Bone marrow (tissue), 2 donors: ENCODE results near the gene ATRNL1.

Experiments
- DNase-seq, 2 donors: peaks; one replicate each; lab custom pipeline; 2025; lab: John Stamatoyannopoulos, UW

Gene ATRNL1

DNA sequence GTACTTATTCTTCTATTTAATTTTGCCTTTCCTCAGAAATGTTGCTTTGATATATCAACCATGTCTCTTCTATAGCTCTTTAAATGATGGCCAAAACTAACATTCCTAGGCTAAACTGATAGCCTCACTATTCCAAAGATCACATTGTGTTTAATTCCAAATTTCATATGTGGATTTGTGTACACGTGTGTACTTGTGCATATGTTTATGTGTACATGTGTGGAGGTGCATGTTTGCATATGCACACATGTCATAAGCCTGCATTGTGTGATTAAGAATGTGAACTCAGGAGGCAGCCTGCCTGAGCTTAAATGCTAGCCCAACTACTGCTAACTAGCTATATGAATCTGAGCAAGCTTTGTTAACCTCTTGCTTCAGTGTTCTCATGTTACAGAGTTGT is 753.4 kb downstream of the ATRNL1 start:
- DNase-seq: no peak

DNA sequence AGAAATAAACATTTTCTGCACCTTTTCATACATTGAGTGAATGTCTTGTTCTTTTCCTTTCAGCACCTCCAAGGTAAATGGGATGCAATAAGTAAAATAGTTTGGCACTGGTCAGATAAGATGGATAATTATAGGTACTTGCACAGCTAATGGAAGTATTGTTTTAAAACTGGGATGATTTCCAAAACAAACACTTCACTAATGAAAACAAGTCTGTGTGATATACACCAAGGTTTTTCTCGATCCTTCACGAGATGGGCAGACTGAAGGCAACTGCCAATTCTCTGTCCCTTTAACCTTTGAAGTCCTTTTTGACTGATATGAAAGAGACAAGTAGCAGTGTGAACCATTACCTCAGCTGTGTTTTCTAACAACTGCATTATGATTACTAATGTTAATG is 756.0 kb downstream of the ATRNL1 start:
- no peak for DNase-seq

DNA sequence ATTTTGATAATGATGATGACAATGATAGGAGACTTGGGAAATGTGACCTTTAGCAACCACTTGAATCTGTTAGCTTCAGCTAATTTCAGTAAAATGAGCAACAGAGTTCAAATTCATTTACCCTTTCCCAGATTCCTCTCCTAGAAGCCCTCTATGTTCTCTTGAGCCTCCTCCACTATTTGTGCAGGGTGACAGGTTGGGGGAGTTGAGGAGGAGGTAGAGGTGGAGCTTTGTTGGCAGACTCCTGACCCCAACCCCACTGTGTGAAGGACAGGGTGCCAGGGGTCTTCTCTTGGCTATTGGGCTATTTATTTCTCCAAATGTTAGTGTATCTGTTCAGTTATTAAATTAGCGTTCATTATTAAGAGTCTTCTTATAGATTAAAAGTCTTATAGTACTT is 757.5 kb downstream of the ATRNL1 start:
- DNase-seq: no peak

DNA sequence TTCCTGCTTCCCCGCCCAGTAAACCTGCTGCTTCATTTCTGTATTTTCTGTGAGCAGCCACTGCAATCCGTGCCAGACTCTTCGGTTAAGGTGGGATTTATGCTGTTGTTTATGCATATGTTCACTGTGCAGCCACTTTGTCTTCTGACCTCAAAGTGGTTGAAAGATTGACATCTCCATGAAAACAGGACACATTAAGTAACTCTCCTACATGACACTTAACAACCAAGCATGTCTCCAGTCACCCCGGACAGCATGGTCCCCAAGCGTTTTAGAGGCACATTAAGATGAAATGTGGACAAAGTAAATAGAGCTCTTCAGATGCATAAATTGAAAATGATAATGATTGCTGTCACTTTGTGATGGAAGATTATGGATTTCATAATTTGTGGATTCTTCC is 758.5 kb downstream of the ATRNL1 start:
- DNase-seq: no peak

DNA sequence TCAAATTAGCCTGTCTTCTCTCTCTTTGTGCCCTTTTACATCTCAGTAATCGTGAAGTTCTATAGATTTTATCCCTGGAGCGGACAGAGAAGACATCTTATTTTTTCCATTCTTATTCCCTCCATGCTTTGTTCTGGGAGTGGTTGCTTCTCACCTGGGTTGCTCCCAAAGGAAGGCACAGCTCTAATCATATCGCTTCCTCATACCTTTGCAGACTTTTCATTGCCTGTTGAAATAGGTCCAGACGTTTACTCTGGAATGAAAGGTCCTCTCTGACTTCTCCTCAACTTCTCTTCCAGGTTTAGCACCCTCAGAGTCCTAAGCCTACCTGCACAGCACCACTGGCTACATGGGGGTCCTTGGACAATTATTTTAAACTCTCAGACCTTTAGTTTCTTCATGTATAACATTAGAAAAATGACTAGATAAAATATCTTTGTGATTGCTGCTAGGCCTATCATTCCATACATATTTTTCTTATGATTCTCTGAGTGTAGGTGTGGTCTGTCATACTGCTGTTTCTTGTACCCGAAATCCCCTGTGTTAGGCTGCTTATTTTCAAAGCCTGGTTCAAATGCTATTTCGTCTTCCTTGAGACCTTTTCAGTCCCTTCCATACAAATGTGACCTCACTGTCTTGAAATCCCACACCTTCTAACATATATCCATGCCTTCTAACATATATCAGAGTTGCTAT is 761.7 kb downstream of the ATRNL1 start:
- no peak for DNase-seq

DNA sequence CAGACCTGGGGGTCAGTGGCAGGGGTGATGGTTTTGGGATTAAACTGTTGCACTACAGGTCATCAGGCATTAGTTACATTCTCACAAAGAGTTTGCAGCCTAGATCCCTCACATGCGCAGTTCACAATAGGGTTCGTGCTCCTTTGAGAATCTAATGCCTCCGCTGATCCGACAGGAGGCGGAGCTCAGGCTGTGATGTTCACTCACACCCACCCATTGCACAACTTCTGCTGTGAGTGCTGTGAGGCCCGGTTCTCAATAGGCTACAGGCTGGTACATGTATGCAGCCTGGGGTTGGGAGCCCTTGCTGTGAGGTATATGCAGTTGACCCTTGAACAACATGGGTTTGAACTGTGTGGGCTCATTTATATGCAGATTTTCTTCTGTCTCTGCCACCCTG is 763.4 kb downstream of the ATRNL1 start:
- no peak for DNase-seq

DNA sequence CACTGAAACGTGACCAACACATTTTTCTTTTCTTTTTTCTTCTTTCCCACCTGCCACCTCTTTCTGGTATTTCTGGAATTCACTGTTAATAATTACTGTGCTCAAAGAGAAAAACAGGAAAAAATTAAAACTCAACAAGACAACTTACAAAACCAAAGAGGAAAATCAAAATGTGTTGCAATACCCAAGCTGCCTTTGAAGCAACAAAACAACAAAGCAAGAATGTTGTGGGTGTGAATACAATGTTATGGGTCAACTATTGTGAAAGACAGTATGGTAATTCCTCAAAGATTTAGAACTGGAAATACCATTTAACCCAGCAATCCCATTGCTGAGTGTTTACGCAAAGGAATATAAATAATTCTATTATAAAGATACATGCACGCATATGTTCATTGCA is 764.7 kb downstream of the ATRNL1 start:
- DNase-seq: no peak

DNA sequence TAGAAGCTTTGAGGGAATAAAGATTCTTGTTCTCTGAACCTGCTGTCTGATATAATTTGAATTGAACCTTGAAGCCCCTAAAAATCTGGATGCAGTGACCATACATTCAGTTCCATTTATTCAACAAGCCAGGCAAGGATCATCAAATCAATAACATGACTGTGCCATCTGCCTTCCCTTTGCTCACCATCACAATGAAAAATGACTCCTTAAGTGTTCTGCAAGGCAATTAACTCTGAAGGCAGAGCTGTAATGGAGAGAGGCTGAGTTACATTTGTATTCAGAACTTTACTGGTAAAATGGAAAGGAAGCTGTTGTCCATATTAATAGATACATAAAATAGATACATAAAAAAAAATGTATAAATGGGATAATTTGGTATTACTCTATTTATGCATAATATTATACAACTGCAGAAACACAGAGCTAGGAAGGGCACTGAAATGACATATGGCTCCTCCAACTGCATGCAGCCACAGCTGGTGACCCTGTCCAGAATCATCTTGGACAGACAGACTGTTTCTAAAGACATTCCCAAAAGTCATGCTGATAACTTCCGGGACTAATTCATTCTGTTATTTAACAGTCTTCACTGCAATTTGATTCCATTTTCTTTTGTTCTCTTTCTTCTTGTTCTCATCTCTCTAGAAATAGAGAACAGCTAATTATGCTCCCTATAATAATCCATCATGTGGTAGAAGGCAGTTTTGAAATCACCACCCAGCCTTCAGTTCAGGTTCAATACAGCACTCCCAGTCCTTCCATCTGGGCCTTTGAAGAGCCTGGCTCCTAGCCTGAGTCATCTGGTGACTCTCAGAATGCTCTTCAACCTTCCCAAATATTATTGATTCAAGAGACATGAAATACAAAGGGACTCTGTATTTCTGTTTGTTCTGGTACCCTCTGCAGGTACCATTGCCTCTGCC is 767.3 kb downstream of the ATRNL1 start:
- DNase-seq: no peak

DNA sequence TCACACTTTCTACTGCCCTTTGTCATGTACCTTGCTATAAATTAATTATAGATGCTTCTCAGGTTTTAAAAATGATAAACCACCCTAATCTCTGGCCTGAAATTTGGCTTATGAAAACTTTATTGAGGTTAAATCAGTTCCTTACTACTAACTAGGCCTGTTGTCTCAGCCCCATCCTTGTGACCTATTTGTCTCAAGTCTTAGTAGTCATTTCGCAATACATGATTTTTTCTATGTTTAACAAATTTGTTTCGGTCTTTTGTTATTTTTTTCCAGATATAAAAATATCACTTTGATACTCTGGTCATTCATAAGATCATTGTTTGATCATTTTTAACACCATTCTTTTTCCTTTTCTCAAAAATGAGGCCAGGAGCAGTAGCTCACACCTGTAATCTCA is 768.3 kb downstream of the ATRNL1 start:
- no peak for DNase-seq

DNA sequence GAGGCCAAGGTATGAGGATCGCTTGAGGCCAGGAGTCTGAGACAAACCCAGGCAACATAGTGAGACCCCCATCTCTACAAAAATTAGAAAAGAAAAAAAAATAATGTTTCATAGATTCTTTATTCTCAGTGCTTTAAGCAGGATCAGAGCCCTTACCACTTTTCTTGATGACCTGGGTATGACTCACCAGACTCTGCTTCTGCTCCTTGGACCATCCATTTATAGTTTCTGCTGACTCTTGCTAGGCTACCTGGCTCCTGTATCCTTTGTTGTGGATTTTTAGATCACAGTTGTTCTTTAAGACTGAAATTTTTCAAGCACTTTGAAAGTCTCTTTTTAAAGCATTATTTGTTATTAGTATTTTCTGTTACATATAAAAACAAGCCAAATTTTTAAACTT is 768.7 kb downstream of the ATRNL1 start:
- no peak for DNase-seq

DNA sequence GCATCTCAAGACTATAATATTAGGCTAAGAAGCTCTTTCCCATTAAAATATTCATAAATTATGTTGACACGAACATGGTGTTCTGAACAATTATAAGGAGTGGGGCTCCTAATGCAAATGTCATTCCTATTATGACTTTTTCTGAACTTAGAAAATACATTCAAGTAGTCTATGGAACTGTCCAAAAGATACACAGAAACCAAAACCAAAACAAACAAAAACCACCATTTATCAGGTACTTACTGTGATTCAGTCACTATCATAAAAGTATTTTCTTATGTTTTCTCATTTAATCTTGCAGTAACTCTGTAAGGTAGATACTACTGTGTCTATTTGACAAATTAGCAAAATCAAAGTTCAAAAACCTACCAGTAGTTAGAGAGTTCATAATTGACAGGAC is 773.0 kb downstream of the ATRNL1 start:
- no peak for DNase-seq

DNA sequence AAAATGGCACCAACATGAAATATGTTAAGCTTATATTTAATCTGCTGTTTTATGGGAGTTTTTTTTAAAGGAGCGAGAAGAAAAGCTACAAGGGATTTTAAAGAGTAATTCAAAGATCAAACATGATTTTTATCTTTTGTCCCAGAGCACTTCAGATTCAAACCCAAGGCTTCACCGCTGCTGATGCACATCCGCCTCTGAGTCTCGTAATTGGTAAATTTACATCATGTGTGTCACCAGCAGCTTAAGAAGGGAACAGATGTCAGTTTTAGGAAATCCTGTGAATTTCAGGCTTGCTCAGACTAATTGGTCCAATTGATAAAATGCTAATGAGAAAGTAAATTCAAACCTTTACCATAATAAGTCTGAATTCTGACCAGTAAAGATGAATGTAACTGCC is 773.5 kb downstream of the ATRNL1 start:
- no peak for DNase-seq

DNA sequence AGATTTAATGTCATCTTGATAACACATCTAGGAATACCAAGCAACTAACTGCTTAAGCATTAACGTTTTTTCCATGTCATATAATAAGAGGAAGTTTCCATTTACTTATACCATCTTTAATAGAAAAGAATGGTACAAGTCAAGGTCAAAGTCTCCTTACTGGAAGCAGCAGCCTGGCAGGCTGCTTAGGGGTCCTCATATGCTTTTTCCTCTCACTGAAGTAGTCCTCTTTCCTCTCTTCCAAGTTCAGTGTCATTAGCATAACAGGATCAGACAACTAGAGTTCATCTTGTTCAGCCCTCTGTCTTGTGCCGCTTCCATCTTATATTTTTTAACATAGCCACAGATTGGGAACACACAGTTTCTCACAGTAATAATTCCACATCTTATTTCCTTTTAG is 774.1 kb downstream of the ATRNL1 start:
- no peak for DNase-seq

DNA sequence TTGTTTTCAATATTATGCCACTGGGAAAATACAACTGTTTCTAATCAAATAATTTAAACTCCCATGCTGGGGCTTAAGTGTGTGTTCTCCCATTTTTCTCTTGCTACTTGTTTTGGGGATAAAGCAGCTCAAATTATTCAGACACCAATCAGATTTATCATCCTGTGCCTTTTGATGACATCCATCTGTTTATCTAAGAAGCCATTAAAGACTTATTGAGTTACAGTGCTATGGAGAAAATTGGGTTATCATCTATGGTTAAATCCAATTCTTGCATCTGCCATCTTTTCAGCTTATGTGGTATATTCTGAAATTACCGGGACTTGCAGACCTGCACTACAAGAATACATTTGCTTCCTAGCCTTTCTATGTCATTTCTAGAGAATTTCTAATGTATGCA is 778.7 kb downstream of the ATRNL1 start:
- no peak for DNase-seq

DNA sequence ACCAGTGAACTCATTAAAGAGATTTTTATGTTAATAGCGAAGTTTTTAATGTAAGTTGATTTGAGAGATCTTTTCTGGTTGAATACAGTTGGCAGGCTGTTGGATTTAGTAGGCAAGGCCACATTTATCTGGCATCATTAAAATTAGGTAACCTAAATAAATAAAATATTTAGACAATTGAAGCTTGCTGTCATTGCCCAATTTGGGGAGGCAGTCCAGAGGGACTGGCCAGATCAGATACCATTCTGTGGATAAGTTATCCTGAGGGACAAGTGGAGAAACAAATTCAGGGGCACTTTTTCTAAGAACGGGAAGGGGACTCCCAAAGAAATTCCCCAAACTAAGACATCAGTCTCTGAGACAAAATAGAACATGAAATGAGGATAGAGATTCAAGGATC is 782.0 kb downstream of the ATRNL1 start:
- DNase-seq: no peak

DNA sequence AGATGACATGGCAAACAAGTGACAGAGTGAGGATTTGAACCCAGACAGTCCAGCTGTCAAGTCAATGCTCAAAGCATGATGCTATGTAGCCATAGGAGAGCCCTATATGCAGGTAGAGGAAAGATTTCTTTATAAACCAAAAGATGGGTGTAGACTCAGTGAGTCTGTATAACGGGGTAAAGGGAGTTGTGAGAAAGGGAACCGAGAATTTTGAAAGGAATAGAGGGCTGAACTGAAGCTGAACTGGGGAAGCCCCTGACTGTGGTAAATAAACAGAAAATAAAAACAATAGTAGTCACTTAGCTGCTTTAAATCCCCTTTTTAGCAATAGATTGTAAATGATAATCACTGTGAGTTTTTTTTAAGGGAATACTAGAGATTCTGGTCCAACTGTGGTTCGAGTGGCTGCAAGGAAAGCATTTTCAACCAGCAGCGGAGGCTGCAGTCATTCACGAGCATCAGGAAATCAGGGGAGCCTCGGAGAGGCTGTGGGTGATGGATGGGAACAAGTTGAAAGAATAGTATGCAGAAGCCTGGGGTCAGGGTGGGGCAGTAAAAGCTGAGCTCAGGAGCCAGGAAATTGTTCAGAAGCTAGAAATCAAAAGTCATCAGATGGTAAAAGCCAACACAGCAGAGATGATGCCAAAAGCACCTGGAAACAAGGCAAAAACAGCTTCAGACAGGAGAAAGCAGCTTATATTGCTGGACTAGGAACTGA is 786.4 kb downstream of the ATRNL1 start:
- no peak for DNase-seq

DNA sequence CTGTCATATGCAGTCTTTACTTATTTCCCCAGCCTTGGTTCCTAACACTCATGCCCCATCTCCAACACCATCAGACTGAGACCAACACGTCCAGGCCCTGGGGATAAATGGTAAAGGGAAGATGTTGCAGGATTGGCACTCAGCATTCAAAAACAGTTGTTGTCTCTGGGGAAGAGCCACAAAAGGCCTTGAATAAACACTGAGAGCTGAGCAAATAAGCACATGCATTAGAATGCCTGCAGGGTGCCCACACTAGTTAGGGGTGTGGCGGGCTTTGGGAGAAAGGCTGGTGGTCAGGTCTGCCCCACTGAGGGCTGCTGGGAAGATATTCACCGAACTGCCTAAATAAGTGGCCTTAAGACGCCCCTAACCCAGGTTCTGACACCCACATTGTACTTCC is 788.9 kb downstream of the ATRNL1 start:
- no peak for DNase-seq

DNA sequence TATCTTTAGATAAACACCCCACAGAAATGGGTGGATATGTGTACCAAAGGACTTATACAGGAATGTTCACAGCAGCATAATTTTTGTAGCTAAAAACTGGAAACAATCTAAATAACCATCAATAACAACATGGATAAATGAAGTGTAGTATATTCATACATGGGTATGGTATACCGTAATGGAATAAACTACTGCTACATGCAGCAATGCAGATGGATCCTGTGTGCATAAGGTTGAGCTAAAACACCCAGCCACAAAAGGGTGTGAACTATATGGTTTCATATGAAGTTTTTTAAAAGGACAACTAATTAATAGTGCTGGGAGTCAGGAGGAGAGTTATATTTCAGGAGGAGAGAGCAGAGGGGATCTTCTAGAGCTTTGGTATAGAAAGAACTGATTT is 790.2 kb downstream of the ATRNL1 start:
- no peak for DNase-seq

DNA sequence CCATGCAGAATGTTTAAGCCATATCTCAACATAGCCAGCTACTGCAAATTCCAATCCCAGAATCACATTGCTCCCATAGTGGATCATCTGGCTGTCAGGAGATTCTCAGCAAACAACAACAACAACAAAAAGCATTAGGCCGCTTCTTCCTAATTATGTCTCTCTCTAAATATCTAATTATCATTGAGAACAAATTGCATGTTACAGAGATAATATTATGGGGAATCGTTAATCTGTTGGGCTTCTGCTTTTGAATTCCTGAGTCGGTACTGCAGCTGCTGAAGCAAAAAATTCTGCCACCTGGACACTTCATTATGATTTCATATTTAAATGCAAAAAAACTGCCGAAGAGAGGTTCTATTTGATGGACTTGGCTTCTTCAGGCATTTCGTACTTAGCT is 791.2 kb downstream of the ATRNL1 start:
- no peak for DNase-seq

DNA sequence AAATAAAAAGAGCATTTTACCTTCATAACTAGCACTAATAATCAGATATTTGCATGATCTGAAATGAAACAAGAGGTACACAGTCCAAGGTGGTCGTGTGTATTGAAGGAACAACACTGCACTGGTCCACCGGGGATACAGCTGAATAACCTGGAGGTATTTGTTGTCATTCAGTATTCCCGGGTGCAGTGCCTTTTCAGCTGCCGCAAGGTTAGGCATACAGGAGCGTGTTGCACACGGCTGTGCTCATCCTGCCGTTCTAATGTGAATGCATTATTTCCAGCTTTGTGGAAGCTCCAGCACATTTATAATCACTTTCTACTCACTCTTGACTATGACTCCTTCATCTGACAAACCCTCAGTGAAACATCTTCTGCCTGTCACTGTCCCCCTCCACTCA is 802.0 kb downstream of the ATRNL1 start:
- no peak for DNase-seq

DNA sequence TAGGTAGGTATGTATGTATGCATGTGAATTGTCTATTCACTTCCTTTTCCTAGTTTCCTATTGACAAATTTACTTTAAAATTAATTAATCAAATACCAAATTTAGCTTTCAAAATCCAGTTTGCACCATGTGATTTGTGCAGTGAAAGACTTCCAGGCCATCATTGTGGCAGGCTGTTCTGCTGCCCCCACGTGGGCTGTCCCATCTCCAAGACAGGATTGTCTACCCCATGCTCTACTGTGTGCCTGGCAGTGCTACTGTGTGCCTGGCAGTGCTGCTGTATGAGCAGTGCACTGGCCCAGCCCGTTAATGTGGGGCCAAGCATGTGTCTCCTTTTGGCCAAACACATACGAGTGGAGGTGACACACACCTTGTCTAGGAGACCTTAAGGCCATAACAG is 805.1 kb downstream of the ATRNL1 start:
- DNase-seq: no peak

DNA sequence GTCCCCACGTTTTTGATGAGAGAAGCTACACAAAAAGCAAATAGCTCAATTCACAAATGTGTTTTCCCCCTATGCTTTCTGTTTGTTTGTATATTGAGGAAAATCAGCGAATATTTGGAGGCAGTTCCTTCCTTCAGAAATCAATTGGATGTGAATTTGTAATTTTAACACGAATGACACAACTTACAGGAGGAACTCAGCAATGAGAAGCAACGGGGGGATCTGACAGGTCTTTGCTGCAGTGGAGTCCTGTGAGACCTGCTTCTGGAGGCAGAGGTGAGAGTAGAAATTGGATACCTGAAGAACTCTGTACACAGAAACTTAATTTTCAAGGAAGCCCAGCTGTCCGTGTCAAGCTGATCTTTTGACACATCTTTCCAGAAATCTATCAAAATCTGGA is 809.4 kb downstream of the ATRNL1 start:
- no peak for DNase-seq

DNA sequence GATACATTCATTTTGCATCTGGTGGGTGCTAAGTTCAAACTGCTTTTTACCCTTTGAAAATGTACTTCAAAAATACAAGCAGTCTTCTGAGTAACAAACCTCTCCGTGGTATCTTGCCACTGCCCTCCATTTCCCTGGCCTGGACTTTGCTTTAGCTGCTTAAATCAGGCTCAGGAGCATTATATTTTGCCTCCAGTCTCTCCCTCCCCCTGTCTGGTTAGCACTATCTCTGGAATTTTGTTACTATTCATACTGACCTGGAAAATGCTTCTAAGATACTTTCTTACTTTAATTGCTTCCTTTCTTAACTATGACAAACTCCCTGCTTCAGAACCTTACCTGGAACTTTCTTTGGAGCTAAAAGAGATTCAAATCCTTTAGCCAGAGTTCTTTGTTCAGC is 810.0 kb downstream of the ATRNL1 start:
- DNase-seq: no peak
